ENCODE results near the gene CD28.

- TF ChIP-seq EZH2 (IDR thresholded peaks at IDR 0.05; ENCODE audit: insufficient read depth, poor library complexity, severe bottlenecking) (no peak), EZH2phosphoT487 (IDR thresholded peaks at IDR 0.05; ENCODE audit: insufficient read depth, low read depth) (no peak)
These were observed 49.7 kb downstream of the CD28 start for GRCh38 chr2:203756161-203756560.

Data from GM23248 (cell line).